HG03342 (cell line): ENCODE measurements around the gene DNAH9.

Source experiments
- ATAC-seq: cut with Tn5 transposase; IDR thresholded peaks from one replicate; pipeline ENCODE4 v1.9.1; 2021; ENCODE audit warnings: mild to moderate bottlenecking, moderate library complexity; ENCODE audit not compliant: unreplicated experiment

Gene DNAH9

DNA sequence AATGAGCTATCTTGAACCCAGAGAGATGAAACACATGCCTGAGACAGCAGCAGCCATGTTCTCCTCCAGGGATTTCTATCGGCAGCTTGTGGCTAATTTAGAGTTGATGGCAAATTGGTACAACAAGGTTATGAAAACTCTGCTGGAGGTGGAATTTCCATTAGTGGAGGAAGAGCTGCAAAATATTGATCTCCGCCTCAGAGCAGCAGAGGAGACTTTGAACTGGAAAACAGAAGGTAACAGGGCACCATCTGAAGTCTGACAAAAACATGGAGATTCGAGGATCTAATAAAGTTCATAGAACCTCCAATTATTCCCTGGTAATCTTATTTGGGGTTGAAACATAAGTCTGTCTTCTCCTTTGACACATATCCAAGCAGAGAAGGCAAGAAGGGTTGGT lies 52.8 kb downstream of the DNAH9 start:
- no peak for ATAC-seq

DNA sequence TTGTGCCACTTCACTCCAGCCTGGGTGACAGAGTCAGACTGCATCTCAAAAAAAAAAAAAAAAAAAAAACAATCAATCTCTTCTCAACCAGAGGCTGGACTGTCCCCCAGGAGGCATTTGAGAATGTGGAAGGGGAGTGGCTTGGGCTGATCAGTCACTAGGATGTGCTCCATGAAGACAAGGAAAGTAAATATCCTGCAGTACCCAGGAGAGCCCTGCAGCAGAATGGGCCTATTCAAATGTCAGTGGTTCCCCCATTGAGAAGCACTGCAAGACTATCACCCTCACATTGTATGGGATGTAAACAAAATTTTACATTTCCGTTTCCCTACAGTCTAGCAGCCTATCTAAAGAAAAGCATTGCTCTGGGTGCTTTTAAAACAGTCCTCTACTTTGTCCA lies 70.3 kb downstream of the DNAH9 start:
- no peak for ATAC-seq

DNA sequence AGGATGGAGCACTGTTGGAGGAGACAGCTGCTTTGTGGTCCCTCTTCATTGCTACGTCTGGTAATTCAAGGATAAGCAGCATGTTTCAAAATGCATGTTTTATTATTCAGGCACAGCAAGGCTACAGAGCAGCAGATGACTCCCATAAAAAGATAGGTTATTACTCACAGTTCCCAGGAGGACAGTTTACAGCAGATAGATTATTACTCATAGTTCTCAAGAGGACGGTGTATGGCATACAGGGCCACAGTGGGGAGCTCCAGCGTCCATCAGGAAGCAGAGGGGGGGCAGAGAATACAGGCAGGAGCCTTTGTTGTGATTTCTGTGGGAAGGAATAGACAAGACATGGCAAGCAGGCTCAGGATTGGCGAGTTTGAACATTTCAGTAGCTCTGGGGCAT lies 72.9 kb downstream of the DNAH9 start:
- no peak for ATAC-seq

DNA sequence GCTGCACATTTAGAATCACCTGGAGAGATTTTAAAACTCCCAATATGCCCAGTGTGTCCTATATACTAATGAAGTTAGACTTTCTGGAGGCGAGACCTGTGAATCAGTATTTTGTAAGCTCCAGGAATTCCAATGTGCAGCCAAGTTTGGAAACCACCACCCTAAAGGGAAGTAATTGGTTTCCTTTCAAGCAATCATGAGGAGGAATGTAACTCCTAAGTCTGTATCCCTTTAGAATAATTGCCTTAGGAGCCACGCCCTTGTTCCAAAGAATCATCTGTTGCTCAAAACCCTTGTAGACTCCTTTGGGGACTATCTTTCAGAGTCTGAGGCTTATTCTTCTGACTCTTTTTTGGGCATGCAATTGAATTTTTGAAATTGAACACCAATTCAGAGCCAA lies 84.4 kb downstream of the DNAH9 start:
- ATAC-seq, result no peak

DNA sequence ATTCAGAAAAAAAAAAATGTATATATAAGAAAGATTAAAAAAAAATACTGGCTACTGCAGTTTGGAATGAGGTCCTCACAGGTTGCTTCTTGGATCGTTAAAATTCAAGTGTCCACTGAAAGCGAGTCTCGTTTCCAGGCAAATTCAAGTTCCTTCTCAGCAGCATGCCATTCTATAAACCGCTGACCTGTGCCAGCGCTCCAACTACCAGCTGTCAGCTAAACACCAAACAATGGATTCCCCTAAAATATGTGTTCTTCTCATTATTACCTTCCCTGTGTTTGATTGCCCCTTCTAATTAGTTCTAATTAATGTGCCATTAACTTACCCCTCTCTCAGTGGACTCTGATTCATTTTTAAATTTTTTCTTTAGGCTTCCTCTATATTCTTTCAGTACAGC lies 92.4 kb downstream of the DNAH9 start:
- ATAC-seq, result no peak

DNA sequence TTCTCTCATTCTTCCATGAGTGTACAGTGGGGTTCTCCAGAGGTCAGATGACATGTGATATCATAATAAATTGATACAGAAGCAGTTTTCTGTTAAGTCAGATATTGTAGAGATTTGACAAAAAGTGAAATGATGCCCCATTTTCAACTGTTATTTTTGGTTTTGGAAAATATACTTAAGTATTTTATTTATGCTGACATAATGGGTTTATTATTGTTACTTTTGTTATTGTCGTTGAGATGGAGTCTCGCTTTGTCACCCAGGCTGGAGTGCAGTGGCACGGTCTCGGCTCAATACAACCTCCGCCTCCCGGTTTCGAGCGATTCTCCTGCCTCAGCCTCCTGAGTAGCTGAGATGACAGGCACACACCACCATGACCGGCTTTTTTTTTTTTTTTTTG lies 94.4 kb downstream of the DNAH9 start:
- ATAC-seq, result no peak

DNA sequence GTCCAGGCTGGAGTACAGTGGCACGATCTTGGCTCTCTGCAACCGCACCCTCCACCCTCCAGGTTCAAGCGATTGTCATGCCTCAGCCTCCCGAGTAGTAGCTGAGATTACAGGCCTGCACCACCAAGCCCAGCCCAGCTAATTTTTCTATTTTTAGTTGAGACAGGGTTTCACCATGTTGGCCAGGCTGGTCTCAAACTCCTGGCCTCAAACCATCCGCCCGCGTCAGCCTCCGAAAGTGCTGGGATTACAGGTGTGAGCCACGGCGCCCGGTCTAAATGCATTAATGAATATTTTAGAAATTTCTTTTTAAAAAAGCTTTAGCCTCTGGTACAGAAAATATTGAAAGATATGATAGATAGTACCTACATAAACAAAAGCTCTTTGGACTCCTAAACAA lies 95.0 kb downstream of the DNAH9 start:
- no peak for ATAC-seq

DNA sequence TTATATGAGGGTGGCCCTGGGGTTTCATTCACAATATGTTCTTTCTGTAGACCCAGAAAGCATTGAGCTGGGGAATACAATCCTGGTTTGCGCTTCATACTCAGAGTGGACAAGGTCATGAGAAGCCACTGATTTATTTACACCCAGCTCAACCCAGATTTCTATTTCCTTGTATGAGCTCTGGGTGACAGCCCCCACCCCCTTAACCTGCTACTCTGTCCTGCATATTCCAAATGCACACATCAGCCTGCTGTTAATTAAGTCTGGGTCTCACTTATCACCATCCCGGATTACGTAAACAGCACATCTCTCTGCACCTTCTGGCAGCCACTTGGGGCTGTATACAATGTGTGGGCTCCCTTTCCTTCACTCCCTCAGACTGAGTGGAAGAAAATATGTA lies 102.4 kb downstream of the DNAH9 start:
- ATAC-seq, result no peak

DNA sequence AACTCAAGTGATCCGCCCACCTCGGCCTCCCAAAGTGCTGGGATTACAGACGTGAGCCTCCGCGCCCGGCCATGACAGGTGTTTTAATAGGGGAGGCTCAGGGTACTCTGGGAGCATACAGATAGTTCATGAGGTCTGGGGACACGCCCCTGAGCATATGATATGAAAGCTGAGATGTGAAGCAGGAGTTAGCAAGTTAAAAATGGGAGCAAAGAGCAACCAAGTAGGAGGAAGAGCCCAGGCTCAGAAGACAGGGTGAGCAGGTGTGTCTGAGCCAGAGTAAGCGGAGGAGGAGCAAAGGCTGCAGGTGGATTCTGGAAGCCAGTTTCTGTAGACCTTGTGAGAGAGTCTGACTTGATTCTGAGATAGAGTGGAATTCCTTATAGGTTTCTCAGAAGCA lies 103.6 kb downstream of the DNAH9 start:
- no peak for ATAC-seq

DNA sequence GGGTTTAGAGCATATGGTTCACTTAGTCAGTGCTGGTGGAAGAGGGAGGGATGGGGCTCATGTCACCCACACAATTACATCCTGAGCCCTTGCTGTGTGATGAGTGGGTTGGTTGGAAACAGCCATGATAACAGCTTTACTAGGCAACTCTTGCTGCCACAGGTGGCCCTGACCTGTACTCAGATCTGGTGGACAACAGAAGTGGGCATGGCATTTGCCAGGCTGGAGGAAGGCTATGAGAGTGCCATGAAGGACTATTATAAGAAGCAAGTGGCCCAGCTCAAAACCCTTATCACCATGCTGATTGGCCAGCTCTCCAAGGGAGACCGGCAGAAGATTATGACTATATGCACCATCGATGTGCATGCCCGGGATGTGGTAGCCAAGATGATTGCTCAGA lies 105.8 kb downstream of the DNAH9 start:
- ATAC-seq, result no peak

DNA sequence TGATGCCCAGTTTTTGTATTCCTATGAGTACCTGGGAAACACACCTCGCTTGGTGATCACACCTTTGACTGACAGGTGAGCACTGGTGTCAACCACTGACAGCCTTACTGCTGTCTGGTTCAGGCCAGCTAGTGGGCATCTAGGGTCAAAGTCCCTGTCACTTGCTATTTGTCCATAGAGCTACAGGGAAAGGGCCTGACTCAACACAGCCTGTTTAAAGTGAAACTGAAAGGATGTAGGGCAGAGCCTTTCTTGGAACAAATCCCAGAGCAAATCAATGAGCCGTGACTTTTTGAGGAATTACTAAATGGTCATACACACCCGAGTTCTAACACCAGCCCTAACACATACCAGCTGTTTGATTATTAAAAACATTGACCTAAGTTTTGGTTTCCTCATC lies 106.8 kb downstream of the DNAH9 start:
- ATAC-seq, result no peak

DNA sequence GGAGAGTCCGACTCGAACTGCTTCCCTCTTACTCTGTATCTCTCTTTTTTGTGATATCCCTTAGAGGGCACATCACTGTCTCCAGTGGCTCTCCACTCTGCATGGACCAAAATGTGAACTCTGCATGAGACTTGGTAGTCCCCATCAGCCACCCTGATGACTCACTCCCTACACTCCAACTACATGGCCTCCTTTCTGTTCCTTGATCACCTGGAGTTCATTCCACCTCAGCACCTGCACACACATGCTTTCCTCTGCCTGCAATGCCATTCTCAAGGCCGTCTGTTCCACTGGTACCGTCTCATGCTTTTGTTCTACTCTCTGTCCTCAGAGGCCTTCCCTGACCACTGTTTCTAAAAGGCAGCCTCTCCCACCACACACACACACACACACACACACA lies 109.3 kb downstream of the DNAH9 start:
- ATAC-seq, result no peak

DNA sequence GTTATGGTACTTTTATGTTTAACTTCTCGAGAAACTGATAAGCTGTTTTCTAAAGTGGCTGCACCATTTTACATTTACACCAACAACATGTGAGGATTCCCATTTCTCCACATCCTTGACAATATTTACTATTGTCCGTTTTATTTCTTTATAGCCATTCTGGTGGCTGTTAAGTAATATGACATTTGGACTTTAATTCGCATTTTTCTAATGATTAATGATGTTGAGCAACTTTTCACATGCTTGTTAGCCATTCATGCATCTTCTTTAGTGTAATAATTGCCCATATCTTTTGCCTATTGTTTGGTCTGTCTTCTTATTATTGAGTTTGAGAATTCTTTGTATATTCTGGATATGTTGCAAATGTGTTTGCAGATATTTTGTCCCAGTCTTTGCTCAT lies 114.2 kb downstream of the DNAH9 start:
- ATAC-seq, result no peak

DNA sequence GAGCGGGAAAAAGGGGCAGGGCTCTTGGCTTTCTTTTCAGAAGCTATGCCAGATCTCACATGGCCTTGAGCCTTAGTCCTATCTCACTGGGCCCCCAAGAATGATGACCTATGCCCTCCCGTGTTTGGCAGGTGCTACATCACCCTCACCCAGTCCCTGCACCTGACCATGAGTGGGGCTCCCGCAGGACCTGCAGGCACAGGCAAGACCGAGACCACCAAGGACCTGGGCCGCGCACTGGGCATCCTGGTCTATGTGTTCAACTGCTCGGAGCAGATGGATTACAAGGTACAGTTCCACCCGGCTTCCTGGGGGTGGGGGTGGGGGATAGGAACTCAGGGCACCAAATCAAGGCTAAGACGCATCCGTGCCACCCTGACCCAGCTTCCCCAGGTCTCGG lies 120.9 kb downstream of the DNAH9 start:
- ATAC-seq, result no peak

DNA sequence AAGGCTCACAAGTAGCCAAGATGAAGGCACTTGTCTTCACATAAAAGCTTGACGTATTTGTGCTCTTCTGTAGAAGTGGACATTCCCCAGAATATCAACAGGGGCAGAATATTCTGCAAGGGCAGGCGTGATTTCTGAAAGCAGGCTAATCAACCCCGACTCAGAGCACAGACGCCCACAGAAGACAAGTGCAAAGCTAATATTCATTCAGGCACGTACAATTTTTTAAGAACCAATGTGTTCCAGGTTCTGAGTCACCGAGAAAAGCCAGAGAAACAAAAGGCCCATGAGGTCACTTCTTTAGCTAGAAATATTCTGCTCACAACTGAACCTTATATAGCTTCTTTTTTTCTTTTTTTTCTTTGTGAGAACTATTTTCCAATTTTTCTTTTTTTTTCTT lies 121.6 kb downstream of the DNAH9 start:
- no peak for ATAC-seq

DNA sequence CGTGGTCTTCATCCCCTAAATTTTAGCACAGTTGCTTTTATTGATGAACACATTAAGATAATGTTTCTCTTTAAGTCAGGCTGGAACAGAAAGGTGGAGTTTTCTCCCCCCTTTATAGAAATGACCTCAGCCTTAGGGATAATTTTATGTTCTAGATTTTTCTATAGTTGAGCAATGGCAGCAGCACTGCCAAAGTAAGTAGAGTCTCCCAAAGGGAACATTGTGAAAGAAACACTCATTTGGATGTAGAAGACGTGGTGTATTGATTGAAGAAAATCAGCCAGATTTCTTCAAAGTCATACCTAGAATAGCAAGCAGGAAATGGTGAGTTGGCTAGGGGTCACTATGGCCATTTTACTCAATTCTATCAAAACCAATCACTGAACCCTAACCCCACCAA lies 122.5 kb downstream of the DNAH9 start:
- ATAC-seq, result no peak

DNA sequence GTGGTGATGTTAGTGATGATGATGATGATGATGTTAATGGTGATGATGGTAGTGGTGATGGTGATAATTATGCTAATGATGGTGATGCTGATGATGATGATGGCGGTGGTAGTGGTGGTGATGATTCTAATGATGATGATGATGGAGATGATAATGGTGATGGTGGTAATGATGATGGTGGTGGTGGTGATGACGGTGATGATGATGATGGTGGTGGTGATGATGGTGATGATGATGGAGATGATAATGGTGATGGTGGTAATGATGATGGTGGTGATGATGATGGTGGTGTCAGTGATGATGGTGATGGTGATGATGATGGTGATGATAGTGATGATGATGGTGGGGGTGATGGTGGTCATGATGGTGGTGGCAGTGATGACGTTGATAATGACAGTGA lies 132.5 kb downstream of the DNAH9 start:
- ATAC-seq, result no peak

DNA sequence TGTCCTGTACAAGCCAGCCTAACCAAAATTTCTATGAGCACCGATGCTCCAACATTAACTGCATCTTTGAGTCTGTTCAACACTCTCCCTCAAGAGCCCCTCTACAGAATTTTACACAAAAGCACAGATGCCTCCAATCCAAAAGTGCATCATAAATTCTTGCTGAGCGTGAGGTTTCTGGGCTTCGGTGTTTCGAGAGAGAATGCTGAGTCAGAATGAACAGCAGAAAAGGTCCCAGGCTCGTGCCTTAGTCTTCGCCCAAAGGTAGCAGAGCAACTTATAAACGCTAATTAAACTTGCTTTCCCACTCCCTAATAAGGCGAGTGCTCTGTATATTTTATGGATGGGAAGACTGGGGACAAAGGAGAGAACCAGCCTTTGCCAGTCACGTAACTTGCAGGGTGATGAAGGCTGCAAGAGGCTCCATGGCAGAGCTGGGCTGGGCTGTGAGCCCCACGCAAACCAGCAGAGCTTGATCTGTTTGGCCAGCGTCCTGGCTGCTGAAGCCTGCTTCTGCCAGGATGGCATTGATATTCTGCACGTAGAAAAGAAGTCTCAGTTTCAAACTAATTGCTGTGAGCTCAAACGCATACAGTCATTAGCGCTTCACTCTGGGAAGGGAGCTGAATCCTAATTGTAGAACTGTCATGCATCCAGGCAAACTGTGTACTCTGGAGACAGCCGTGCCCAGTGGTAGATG lies 138.5 kb downstream of the DNAH9 start:
- no peak for ATAC-seq

DNA sequence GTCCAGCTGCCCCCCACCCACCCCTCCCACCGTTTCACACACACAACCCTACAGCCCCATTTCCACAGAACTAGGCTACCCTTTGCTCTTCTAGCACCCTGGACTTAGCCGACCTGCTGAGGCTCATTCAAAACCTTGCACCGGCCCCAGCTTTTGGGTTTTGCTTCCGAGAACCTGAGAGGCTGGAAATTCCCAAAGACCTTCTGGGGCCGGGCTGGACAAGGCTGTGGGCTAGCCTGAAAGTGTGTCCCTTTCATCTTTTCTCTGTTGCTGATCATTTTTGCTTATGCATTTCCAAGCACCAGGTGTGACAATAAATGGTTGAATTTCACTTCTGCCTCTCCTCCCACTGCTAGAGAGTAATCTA lies 139.0 kb downstream of the DNAH9 start:
- no peak for ATAC-seq

DNA sequence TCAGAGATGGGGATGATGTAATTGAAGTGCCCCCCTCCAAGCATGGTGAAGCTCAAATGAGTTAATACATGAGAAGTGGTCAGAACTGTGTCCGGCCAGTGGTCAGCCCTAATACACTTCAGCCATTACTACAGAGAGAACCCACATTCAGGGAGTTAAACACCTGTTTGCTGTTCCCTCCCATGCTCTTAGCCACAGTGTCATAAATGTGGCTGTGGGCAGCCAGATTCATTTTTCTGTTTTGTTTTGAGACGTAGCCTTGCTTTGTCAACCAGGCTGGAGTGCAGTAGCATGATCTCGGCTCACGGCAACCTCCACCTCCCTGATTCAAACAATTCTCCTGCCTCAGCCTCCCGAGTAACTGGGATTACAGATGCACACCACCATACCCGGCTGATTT lies 139.9 kb downstream of the DNAH9 start:
- no peak for ATAC-seq

DNA sequence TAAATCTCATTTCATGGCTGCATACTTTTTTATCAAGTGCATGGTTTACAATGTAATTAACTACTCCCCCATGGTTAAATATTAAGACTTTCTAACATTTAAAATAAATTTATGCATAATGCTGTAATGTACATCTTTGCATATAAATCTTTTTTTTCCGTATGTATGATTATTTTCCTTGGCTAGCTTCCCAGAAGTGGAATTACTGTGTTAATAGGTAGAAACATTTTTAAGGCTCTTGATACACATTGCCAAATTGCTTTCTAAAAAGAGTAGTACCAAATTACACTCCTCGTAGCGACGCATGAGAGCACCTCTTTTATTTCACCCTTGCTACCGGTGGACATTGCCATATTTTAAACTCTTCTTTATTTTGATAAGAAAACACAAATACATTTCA lies 141.1 kb downstream of the DNAH9 start:
- no peak for ATAC-seq

DNA sequence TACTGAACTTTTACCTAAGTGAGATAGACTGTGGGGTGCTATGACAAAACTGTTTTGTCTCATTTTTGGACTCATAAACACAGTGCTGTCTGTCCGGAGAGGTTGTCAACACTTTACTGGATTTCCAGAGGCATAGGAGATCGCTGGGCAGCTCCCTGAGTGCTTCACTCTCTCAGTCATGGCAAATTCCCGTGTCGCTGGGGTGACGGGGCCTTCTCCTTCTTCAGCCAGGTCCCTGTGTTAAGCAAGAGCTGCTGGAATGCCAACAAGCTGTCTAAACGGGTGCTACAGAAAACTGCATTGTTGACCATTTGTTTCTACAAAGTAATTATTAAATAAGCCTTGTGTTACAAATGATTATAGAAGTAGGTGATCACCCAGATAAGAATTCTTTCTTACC lies 141.6 kb downstream of the DNAH9 start:
- no peak for ATAC-seq

DNA sequence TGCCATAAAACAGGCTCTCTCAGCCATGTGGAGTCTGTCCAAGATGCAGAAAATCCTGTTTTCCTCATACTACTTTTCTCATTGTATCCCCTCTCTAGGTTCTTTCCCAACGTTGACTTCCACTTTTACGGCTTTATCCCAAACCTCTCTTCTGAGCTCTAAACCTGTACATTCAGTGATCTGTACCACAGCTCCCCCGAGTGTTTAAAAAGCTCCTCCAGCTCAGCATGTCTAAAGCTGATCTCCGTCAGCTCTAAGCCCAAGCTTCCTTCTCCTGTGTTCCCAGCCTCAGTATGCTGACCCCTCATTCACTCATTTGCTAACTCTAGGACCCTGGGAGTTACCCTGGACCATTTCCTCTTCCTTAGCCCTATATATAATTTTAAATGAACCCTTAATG lies 144.6 kb downstream of the DNAH9 start:
- ATAC-seq, result no peak

DNA sequence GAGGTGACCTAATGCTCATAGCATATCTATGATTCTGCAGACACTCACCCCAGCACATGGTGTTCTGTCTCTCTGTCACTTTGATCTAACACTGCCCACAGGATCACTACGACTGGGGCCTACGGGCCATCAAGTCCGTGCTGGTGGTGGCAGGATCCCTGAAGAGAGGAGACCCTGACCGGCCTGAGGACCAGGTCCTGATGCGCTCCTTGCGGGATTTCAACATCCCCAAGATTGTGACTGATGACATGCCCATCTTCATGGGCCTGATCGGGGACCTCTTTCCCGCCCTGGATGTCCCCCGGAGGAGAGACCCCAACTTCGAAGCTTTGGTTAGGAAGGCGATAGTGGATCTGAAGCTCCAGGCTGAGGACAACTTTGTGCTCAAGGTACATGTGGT lies 146.4 kb downstream of the DNAH9 start:
- ATAC-seq, result no peak
